ENCODE data around the gene ITPK1. TPM values are rescaled to one million over a fixed set of nuclear protein-coding genes. Genes with fewer than 3 reads are reported as not detected.

Gene ITPK1
- total RNA-seq, 2 experiments from 2014 or later: 28.1 to 35.2 TPM

DNA sequence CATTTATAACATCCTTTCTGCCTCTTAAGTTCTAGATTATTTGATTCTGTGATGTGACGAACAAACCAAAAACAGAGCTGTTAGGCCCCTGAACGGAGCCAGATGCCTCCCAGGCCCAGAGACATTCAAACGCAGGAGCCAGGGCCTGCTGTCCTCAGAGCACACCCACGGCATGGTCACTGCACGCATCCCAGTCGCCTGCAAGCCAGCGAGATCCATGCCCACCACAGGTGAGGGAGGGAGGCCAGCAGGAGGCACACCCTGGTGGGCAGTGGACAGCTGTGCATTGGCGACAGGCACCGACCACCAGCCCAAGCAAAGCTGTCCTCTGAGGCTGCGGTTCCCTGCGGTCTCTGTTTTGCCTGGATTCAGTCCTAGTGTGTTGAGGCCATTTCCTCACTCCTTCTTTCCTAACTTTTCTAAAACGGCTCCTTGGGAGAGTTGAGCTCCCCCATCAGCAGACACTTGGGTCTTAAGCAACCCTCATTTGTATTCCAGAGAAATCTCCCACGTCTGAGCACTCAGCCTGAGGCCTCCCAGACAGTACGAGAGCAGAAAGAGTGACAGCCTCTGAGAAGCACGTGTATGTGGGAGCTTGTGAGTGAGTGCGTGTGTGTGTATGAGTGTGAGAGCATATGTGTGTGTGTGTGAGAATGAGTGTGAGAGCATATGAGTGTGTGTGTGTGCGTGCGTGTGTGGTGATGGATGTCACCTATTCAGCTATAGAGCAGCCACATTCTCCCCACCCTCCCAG is 111.6 kb downstream of the ITPK1 start:
- CTCF ChIA-PET: interaction anchor here (0.7 to 1.4 kb wide), 2 partner anchors 109 kb away, joined by 4 read pairs; no protein-coding TSS in a partner anchor
- intact Hi-C loops (cut with micrococcal nuclease): no loop called here
- no peak overlapping the region for H3K4me3 Mint-ChIP-seq
- H3K9me3 Mint-ChIP-seq: no peaks in the 10 kb centered on the region
- H3K27ac Mint-ChIP-seq: no peak overlapping the region
- no peaks in the 10 kb centered on the region for H3K4me1 Mint-ChIP-seq (ENCODE audit: low read depth)
- H3K27me3 Mint-ChIP-seq: no peaks in the 10 kb centered on the region
- POLR2A ChIA-PET: no interaction called here
- no peaks in the 10 kb centered on the region for H3K36me3 Mint-ChIP-seq
- no peak for DNase-seq

- Mint-ChIP-seq H3K4me1 (ENCODE audit: low read depth) (no peaks in the 10 kb centered on the region), H3K27me3 (no peaks in the 10 kb centered on the region), H3K36me3 (no peaks in the 10 kb centered on the region), H3K4me3 (no peak overlapping the region), H3K27ac (no peak overlapping the region), H3K9me3 (no peaks in the 10 kb centered on the region)
- CTCF ChIA-PET: no interaction called here
- no peak for DNase-seq
- POLR2A ChIA-PET: no interaction called here
- intact Hi-C loops (cut with micrococcal nuclease): no loop called here
These were observed 112.8 kb downstream of the ITPK1 start for GRCh38 chr14:93002851-93003298.

GRCh38 chr14:93002049-93002448 is 113.7 kb downstream of the ITPK1 start:
- Mint-ChIP-seq H3K36me3 (no peaks in the 10 kb centered on the region), H3K4me1 (ENCODE audit: low read depth) (no peaks in the 10 kb centered on the region), H3K9me3 (no peaks in the 10 kb centered on the region), H3K27ac (no peak overlapping the region), H3K4me3 (no peak overlapping the region), H3K27me3 (no peaks in the 10 kb centered on the region)
- intact Hi-C loops (cut with micrococcal nuclease): no loop called here
- ChIA-PET CTCF (no interaction called here), POLR2A (no interaction called here)
- no peak for DNase-seq

DNA sequence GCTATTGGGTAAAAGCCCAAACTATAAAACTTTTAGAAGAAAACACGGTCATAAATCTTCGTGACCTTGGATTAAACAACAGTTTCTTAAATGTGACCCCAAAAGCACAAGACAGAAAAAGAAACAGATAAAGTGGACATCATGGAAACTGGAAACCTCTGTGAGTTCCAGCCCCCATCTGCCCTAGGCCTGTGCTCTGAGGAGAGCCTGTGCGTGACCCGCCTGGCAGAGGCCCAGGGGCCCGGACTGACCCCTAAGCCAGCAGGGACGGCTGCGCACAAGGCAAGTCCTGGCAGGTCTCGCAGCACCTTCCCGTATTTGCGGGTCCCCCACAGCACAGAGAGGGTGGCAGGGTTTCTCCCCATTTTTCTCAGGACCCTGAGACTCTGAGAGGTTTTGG is 116.8 kb downstream of the ITPK1 start:
- no peaks in the 10 kb centered on the region for H3K9me3 Mint-ChIP-seq
- H3K4me1 Mint-ChIP-seq (ENCODE audit: low read depth): no peaks in the 10 kb centered on the region
- intact Hi-C loops (cut with micrococcal nuclease): no loop called here
- no peak overlapping the region for H3K4me3 Mint-ChIP-seq
- no peaks in the 10 kb centered on the region for H3K36me3 Mint-ChIP-seq
- ChIA-PET POLR2A (interaction anchor here (0.6 kb wide), 1 partner anchor 224 kb away, joined by 5 read pairs; no protein-coding TSS in a partner anchor), CTCF (no interaction called here)
- no peak overlapping the region for H3K27ac Mint-ChIP-seq
- no peaks in the 10 kb centered on the region for H3K27me3 Mint-ChIP-seq
- no peak for DNase-seq

DNA sequence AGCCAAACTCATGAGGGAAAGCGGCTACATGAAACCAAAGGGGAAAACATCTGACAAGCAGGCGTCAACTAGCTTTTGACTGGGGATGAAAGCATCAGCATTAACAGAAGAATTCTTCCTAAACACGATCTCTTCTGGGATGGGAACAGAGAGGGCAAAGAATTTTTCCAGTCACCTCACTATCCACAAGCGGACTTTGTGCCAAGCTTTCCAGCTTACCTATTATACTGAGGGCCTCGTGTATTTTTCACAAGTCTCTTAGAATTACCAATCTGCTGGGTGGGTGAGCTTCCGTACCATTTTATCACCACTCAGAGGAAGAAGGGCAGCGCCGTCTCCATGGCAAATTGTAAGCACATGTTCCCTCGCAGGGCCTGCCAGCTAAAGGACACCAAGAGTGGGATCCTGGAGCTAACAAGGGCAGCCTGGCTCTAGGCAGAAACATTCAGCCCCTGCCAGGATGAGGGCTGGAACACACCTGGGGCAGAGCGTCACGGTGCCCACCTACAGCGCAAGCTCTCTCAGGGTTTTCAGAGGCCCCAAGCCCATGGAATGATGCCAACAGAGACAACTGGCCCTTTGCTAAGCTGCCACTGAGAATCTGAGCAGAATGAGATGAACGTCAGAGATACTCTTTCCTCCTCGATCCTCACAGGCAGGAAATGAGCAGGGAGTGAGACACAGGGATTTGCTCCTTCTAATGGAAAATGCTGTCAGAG is 118.2 kb downstream of the ITPK1 start:
- H3K4me3 Mint-ChIP-seq: no peak overlapping the region
- H3K4me1 Mint-ChIP-seq (ENCODE audit: low read depth): no peaks in the 10 kb centered on the region
- ChIA-PET CTCF (no interaction called here), POLR2A (no interaction called here)
- DNase-seq: no peak
- intact Hi-C loops (cut with micrococcal nuclease): no loop called here
- H3K36me3 Mint-ChIP-seq: peaks cover 6% of the 10 kb centered on the region
- H3K27me3 Mint-ChIP-seq: no peaks in the 10 kb centered on the region
- H3K27ac Mint-ChIP-seq: no peak overlapping the region
- H3K9me3 Mint-ChIP-seq: no peaks in the 10 kb centered on the region

- Mint-ChIP-seq H3K4me3 (no peak overlapping the region), H3K27ac (no peak overlapping the region), H3K9me3 (no peaks in the 10 kb centered on the region), H3K4me1 (ENCODE audit: low read depth) (no peaks in the 10 kb centered on the region), H3K27me3 (no peaks in the 10 kb centered on the region), H3K36me3 (peaks cover 6% of the 10 kb centered on the region)
- ChIA-PET POLR2A (no interaction called here), CTCF (interaction anchor here (0.6 kb wide), 1 partner anchor 116 kb away, joined by 3 read pairs; no protein-coding TSS in a partner anchor)
- DNase-seq: no peak
- intact Hi-C loops (cut with micrococcal nuclease): no loop called here
These were observed 120.1 kb downstream of the ITPK1 start for GRCh38 chr14:92995620-92996019.

DNA sequence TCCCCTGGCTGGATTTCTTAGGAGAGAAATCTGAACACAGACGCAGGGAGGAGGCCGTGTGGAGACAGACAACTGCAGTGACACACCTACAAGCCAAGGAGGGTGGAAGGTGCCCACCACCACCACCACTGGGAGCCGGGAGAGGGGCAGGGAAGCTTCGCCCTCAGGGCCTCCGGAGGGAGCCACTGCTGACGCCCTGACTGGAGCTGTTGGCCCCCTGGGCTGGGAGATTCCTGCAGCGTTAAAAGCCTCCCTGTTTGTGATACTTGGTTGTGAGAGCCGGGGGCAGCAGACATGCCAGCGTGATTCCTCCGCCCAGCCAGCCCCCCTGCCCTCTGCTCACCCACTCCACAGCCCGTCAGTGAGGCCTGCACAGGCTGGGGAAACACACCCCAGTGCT is 120.8 kb downstream of the ITPK1 start:
- Mint-ChIP-seq H3K4me1 (ENCODE audit: low read depth) (no peaks in the 10 kb centered on the region), H3K36me3 (peaks cover 10% of the 10 kb centered on the region), H3K27ac (no peak overlapping the region), H3K4me3 (no peak overlapping the region), H3K27me3 (no peaks in the 10 kb centered on the region), H3K9me3 (no peaks in the 10 kb centered on the region)
- CTCF ChIA-PET: no interaction called here
- intact Hi-C loops (cut with micrococcal nuclease): no loop called here
- DNase-seq: no peak
- POLR2A ChIA-PET: no interaction called here

GRCh38 chr14:92994131-92994676 is 121.5 kb downstream of the ITPK1 start:
- intact Hi-C loops (cut with micrococcal nuclease): no loop called here
- no peaks in the 10 kb centered on the region for H3K4me1 Mint-ChIP-seq (ENCODE audit: low read depth)
- POLR2A ChIA-PET: no interaction called here
- no peak for DNase-seq
- peaks cover 10% of the 10 kb centered on the region for H3K36me3 Mint-ChIP-seq
- H3K9me3 Mint-ChIP-seq: no peaks in the 10 kb centered on the region
- no peaks in the 10 kb centered on the region for H3K27me3 Mint-ChIP-seq
- CTCF ChIA-PET: no interaction called here
- no peak overlapping the region for H3K27ac Mint-ChIP-seq
- H3K4me3 Mint-ChIP-seq: no peak overlapping the region

- CTCF ChIA-PET: no interaction called here
- Mint-ChIP-seq H3K4me1 (ENCODE audit: low read depth) (no peaks in the 10 kb centered on the region), H3K27me3 (no peaks in the 10 kb centered on the region), H3K4me3 (no peak overlapping the region), H3K36me3 (peaks cover 10% of the 10 kb centered on the region), H3K27ac (no peak overlapping the region), H3K9me3 (no peaks in the 10 kb centered on the region)
- intact Hi-C loops (cut with micrococcal nuclease): no loop called here
- DNase-seq: no peak
- POLR2A ChIA-PET: no interaction called here
These were observed 122.4 kb downstream of the ITPK1 start for GRCh38 chr14:92993302-92993701.

DNA sequence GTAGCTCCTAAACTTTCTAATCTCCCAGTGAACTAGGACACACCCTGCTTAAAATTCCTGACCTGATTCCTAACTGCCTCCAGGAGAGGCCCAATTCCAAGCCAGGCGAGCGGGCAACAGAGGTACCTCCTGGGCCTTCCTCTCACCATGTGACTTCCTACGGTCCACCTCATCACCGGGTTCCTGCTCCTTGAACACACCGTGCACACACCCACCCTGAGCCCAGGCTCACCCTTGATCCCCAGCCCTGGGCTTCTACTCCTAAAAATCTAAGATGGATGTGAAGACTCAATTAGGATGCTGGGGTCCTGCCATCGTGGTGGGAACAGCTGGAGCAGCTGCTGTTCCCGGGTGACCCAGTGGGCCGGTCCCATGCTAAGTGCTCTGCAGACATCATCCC is 124.2 kb downstream of the ITPK1 start:
- no peak for DNase-seq
- H3K9me3 Mint-ChIP-seq: no peaks in the 10 kb centered on the region
- no peaks in the 10 kb centered on the region for H3K4me1 Mint-ChIP-seq (ENCODE audit: low read depth)
- POLR2A ChIA-PET: no interaction called here
- no peak overlapping the region for H3K4me3 Mint-ChIP-seq
- CTCF ChIA-PET: no interaction called here
- no peaks in the 10 kb centered on the region for H3K27me3 Mint-ChIP-seq
- H3K36me3 Mint-ChIP-seq: peaks cover 10% of the 10 kb centered on the region
- no peak overlapping the region for H3K27ac Mint-ChIP-seq
- intact Hi-C loops (cut with micrococcal nuclease): no loop called here

GRCh38 chr14:92990456-92991430 is 125.0 kb downstream of the ITPK1 start:
- no peak for DNase-seq
- Mint-ChIP-seq H3K27me3 (no peaks in the 10 kb centered on the region), H3K9me3 (no peaks in the 10 kb centered on the region), H3K4me3 (no peak overlapping the region), H3K36me3 (peaks cover 10% of the 10 kb centered on the region), H3K4me1 (ENCODE audit: low read depth) (no peaks in the 10 kb centered on the region), H3K27ac (no peak overlapping the region)
- intact Hi-C loops (cut with micrococcal nuclease): no loop called here
- ChIA-PET POLR2A (no interaction called here), CTCF (no interaction called here)

Measured in activated CD4-positive, alpha-beta memory T cell treated with anti-CD3 and anti-CD28 coated beads for 36 hours (primary cell).